ENCODE data around the gene KRT25.
"Not testable (repeated sequence)": the region's sequence is repeated elsewhere in the genome, so short reads cannot be mapped to it uniquely, and the experiment has no call there.

KRT25 gene

DNA sequence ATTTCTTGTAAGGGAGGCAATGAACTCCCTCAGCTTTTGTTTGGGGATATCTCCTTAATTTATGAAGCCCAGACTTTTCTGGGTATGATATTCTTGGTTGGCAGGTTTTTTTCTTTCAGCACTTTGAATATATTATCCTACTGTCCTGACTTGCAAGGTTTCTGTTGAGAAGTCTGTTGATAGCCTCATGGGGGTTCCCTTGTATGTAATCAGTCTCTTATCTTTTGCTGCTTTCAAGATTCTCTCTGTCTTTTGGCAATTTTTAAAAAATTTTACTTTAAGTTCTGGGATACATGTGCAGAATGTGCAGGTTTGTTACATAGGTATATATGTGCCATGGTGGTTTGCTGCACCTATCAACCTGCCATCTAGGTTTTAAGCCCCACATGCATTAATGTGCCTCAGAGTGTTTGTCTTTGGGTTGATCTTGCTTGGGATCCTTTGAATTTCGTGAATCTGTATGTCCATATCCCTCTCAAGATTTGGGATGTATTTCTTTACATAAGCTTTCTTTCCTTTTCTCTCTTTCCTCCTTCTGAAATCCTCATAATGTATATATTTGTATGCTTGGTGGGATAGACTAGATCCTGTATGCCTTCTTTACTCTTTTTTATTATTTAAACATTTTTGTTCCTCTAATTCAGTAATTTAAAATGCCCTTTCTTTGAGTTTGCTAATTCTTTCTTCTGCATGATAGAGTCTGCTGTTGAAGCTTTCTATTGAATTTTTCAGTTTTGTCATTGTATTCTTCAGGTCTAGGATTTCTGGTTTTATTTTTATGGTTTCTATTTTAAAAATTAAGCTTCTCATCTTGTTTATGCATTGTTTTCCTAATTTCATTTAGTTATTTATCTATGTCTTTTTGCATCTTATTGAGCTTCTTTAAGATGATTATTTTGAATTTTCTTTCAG lies 5.2 kb upstream of the KRT25 start:
- DNase-seq (ENCODE audit: low read depth in 2 of 2): no peak

- no peak for DNase-seq (ENCODE audit: low read depth in 2 of 2)
These were observed 1.3 kb downstream of the KRT25 start for GRCh38 chr17:40753804-40754203.

- DNase-seq (ENCODE audit: low read depth in 2 of 2): no peak
These were observed 4.1 kb downstream of the KRT25 start for GRCh38 chr17:40751065-40751464.

DNA sequence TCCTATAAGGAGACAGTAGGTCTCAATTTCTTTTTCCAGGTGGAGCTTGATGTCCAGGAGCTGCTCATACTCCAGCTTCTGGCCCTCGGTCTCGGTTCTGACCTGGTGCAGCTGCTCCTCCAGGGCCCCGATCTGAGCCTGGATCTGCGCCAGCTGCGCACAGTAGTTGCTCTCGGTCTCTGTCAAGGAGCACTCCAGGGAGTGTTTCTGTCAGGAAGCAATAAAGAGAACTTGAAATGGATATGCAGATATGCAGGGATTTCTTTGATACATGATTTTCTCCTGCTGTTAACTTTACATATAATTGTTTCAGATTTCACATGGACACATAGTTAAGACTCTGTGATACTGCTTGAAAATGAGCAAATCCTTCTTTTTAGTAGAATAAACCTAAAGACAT lies 4.7 kb downstream of the KRT25 start:
- DNase-seq (ENCODE audit: low read depth in 2 of 2): no peak

- not testable (repeated sequence) for DNase-seq (ENCODE audit: low read depth in 2 of 2)
These were observed 6.5 kb downstream of the KRT25 start for GRCh38 chr17:40748666-40749065.

DNA sequence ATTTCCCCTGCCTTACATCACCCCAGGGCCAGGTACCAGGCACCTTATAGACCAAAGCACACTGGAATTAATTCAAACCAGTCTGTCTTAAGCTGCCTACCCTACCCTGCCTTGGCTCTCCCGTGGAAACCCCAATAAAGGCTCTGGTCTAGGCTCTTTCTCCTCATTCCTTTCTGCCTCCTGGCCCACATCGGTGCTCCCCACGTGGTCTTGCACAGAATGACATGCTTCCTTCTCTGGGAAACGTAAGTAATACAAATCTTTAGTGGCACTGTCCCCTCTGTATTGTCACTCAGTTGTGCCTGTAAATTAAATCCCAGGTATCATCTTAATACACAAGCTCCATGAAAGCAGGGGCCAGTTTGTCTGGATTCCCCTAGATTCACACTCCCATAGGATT lies 16.6 kb downstream of the KRT25 start:
- DNase-seq (ENCODE audit: low read depth in 2 of 2): no peak

DNA sequence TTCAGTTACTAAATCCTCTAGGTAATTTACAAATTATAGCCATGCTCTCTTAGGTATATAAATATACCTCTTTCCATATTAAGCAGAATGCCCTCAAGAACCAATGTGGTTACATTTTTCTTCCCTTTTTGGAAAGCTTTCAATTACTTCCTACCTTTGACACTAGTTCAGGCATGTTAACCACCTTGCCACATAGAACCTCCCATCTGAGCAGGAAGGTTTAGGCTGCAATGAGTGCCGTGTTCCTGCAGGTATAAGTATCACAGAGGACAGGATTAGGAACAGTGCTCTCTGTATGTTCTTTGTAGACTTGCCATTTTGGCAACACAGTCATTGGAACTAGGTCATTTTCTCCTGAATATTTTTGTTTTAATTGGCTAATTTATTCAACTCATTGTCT lies 20.1 kb downstream of the KRT25 start:
- DNase-seq (ENCODE audit: low read depth in 2 of 2): no peak

DNA sequence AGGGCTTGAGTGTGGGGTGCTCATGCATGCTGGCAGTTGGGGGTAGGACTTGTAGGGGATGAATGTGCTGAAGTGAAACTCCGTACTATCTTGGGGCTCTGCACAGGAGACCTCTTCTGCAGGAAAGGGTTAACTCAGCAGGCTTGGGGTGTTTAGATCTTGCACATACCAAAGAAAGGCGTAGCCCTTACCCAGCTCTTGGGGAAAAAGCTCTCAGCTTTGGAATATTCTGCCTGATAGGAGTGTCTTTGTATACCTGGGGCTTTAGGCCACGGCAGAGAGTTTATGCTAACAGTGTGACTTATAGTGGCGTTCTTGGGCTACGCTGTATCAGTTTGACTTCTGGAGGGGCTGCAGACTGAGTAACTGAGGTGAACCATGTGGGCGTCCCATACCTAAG lies 21.1 kb downstream of the KRT25 start:
- no peak for DNase-seq (ENCODE audit: low read depth in 2 of 2)

DNA sequence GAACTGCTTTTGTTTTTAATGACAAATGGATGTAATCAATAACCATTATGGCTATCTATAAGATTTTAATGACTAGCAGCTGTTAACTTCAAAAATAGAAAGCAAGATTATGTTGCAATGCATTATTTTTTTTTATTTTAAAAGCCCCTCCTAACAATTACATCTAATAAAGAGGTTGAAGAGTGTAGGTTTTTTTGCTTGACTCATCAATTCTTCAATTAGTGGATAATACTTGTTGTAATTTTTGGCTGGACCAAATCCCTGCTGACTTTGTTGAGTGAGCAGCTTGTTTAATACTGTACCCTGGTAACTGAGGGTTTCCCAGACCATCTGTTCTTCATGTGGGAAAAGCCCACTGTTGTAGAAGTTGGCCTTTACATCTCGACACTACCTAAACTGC lies 24.2 kb downstream of the KRT25 start:
- DNase-seq (ENCODE audit: low read depth in 2 of 2): no peak

- DNase-seq (ENCODE audit: low read depth in 2 of 2): no peak
These were observed 27.5 kb downstream of the KRT25 start for GRCh38 chr17:40727447-40728231.

DNA sequence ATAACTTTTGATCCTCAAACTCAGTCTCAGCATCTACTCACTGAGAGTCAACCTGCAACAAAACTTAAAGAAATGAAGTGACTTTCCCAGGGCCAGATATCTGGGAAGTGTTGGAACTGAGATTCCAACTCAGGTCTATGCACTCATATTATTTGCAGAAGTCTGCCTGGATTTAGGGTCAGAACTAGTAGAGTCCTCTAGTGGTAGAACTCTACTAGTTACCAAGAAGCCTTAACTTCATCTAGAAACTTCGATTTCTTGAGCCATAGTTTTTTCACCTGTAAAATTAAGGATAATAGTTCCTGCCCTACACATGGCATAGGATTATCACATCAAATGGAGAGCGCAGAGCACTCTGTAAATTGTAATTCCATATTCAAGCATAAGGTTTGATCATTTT lies 28.2 kb downstream of the KRT25 start:
- DNase-seq (ENCODE audit: low read depth in 2 of 2): no peak

GRCh38 chr17:40724656-40725055 lies 30.5 kb downstream of the KRT25 start:
- no peak for DNase-seq (ENCODE audit: low read depth in 2 of 2)

GRCh38 chr17:40722241-40722640 lies 32.9 kb downstream of the KRT25 start:
- no peak for DNase-seq (ENCODE audit: low read depth in 2 of 2)

DNA sequence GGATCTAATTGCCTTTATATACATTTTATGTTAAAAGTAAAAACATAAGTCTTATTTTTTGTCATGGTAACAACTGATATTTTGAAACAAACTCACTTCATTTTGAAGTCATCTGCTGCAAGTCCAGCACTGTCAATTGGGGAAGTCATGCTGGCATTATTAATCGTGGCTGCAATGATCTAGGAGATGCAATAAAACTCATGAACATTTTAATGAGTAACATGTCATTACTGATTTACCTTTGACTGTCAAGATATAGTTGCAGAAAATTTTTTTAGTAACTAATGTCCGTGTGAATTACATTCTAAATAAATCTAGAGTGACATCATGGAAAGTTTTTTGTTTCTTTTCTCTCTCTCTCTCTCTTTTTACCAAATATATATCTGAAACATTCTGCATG lies 34.2 kb downstream of the KRT25 start:
- DNase-seq (ENCODE audit: low read depth in 2 of 2): no peak

GRCh38 chr17:40718930-40719329 lies 36.2 kb downstream of the KRT25 start:
- no peak for DNase-seq (ENCODE audit: low read depth in 2 of 2)

DNA sequence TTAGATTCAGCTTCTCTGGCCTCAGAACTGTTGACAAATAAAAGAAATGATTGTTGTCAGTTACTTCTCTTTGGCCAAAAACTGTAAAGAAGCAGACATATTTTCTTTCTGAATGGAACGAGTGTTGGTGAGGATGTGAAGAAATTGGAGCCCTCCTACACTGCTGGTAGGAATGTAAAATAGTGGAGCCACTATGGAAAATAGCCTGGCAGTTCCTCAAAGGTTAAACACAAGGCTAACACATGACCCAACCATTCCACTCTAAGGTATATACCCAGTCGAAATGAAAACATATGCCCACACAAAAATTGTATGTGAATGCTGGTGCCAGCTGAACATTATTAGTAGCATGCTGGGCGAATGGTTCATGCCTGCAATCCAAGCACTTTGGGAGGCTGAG lies 37.4 kb downstream of the KRT25 start:
- no peak for DNase-seq (ENCODE audit: low read depth in 2 of 2)

DNA sequence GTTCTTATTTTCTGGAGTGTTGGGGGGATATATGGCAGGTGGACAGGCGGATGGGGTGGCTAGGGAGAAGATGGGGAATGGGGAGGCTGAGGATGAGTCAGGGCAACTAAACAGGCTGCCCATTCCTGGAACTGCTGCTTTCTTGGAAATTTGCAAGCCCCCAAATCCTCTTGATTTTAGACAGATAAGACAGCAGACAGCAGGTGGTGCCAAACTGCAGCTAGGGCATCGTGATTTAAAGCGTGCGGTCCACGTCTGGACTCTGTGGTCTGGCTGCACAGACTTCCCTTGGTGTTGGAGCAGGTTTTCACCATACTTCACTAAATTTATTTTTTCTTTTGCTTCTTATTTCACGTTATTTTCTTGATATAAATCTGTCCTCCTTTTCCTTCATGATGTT lies 40.7 kb downstream of the KRT25 start:
- no peak for DNase-seq (ENCODE audit: low read depth in 2 of 2)

- no peak for DNase-seq (ENCODE audit: low read depth in 2 of 2)
These were observed 47.4 kb downstream of the KRT25 start for GRCh38 chr17:40707745-40708144.

- no peak for DNase-seq (ENCODE audit: low read depth in 2 of 2)
These were observed 49.5 kb downstream of the KRT25 start for GRCh38 chr17:40705584-40705983.

DNA sequence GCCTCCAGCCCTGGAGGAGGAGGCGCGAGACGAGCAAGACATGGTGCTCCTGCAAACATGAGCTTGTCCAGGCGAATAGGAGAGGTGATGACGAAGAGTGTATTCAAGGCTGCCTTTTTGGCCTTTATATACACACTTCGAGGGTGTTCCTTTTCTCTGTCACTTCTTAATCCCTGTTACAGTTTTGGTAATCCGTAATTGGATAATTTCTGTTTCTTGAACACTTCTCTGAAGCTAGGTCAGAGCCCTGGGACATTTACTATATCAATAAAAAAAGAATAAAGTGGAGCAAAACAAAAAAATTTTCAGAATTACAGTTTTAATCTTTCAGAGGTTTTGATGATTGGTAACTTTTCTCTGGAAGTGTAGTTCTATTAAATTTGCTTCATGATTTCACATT lies 51.5 kb downstream of the KRT25 start, which contains the start of gene KRT24:
TSS of gene KRT24 (minus strand) at position 101 of the 400 bp plus-strand sequence. CDS start at position 42, 59 bp downstream.
- no peak for DNase-seq (ENCODE audit: low read depth in 2 of 2)

DNA sequence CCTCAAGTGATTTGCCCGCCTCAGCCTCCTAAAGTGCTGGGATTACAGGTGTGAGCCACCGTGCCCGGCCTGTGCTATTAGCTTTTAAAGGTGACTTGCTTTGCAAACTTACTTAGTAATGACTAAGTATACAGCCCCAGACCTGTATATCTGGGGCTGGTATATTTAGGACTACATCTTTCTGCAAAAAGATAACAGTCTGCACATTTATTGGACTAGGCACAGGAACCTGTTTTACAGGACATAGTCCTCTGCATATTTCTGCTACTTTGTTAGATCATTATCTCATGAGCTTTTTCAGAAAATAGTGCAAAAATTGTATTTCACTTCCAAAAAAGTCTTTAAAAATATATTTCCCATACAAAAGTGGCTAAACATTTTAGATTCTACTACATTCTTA lies 52.9 kb downstream of the KRT25 start:
- no peak for DNase-seq (ENCODE audit: low read depth in 2 of 2)

- no peak for DNase-seq (ENCODE audit: low read depth in 2 of 2)
These were observed 55.3 kb downstream of the KRT25 start for GRCh38 chr17:40699853-40700252.

GRCh38 chr17:40699371-40699770 lies 55.8 kb downstream of the KRT25 start:
- no peak for DNase-seq (ENCODE audit: low read depth in 2 of 2)
